ENCODE results near the gene PIK3R5.
"Not testable (repeated sequence)": the region's sequence is repeated elsewhere in the genome, so short reads cannot be mapped to it uniquely, and the experiment has no call there.

The PIK3R5 gene

DNA sequence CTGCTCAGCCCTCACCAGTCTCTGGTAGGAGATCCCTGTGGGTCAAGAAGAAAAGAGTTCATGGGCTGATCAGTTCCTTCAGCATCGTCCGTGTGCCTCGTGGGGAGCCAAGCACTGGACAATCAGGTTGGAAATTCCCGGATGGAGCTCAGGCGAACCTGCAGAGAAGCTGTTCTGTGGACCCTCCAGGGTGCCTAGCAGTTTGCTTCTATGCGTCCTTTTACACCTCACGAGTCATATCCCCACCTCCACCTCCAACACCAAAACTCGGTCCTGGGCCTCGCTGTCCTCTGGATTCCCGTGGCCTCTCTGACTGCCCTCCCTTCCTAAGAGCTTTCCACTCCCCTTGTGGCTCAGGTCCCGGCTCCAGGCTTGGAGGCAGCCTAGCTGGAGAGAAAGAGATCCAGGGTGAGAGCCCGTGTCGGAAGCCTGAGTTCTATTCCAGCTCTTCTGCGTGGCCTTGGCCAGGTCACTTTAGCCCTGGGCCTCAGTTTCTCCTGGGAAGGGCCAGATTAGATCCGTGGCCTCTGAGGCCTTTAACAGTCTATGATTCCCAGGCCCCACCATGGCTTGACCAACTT is 71.8 kb downstream of the PIK3R5 start:
- no peak for DNase-seq

DNA sequence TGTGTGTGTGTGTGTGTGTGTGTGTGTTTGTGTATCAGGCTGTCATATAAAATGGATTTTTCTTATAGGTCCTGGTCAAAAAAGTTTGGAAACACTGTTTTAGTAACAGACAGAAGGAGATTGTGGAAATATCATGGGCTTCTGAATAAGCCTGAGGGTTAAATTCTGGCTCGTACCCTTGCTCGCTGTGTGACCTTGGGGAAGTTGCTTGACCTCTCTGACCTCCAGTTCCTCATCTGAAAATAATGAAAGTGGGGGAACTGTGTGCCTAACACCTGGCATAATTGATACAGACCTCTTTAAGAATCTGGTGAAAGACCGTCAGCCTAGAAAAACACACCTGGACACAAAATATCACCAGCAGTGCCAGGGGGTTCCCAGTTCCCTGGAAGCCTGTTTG is 72.4 kb downstream of the PIK3R5 start:
- DNase-seq = no peak

DNA sequence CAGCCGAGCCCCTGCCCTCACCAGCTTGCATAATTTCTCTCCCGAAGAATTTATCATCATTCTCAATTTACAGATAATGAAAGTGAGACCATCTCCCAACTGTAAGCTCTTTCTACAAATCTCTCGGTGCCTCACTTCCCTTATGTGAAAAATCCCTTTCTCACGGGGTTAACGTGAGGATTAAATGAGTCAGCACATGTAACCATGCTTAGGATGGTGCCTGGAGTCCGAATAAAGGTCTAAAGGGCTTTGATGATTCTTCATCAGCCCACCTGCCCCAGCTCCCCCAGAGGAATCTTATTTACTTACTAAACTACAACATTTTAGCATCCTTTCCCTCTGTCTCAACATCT is 73.2 kb downstream of the PIK3R5 start:
- DNase-seq = no peak

DNA sequence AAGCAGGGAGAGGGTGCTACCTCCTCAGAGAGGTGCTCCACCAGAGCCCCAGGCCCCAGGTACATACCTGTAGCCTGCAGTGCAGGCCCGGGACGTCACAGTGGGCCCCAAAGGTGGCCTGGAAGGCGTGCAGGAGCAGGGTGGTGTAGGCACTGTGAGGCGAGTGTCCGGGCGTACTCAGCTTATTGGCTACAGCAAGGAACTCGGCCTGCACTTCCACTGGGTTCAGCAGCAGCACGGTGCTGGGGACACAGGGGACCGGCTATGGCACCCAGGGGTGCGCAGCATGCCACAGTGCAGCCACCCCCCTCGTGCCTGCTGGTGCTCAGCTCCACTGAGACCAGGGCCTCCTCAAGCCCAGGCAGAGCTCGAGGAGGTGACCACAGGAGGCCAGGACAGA is 74.8 kb downstream of the PIK3R5 start:
- no peak for DNase-seq

DNA sequence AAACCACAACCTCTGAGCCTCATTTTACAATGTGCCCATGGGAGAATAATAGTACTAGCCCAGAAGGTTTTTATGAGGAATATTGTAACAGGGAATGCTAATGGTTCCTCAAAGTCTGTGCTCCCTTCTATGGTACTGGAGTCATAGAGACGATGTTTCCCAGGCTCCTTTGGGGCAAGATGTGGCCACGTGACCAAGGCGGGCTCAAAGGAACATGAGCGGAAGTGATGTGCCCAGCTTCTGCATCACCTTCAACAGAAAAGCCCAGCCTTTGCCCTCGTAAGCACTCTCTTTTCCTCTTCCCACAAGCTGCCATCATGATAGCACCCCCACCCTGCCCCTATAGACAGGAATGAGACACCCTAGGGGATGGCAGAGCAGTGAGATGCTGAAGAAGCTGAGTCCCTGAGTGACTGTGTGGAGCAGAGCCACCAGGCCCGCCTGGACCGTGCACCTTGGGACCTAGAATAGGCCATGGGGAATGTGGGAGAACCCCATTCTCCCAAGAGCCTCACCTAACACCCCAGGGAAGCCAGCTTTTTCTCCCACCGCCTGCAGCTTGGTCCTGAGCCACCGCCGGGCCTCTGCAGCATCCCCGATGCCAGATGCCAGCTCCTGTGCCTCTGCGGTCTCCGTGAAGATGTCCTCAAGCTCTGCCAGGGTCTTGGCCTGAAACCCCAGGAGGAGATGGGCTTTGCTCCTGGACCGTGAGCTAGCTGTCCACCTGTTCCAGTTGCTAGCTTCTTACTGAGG is 75.9 kb downstream of the PIK3R5 start:
- no peak for DNase-seq

DNA sequence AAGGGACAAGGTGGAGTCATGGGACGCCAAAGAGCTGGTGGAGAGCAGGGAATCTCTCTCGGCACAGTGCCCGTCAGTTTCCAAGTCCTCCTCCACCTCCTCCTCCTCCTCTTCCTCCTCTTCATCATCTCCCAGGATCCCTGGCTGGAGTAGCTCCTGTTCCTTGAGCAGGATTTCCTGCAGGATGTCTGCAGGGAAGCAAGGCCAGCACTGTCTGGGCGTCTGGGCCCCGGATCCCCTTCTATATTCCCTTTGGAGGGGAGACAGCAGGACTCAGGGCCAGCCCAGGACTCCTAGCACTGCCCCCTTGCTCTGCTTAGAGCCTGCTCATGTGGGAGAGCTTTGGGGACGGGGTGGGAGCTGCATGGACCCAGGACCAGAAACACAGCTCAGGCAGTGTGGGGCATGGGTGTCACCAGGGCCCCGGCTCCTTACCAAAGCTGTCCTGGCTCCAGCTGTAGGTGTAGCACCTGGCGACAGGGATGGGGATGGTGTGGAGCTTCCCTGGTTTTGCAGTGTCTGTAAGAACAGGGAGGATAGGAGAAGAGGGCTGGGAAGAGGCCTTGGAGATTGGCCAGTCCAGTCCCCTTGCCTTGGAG is 76.7 kb downstream of the PIK3R5 start:
- DNase-seq = no peak

DNA sequence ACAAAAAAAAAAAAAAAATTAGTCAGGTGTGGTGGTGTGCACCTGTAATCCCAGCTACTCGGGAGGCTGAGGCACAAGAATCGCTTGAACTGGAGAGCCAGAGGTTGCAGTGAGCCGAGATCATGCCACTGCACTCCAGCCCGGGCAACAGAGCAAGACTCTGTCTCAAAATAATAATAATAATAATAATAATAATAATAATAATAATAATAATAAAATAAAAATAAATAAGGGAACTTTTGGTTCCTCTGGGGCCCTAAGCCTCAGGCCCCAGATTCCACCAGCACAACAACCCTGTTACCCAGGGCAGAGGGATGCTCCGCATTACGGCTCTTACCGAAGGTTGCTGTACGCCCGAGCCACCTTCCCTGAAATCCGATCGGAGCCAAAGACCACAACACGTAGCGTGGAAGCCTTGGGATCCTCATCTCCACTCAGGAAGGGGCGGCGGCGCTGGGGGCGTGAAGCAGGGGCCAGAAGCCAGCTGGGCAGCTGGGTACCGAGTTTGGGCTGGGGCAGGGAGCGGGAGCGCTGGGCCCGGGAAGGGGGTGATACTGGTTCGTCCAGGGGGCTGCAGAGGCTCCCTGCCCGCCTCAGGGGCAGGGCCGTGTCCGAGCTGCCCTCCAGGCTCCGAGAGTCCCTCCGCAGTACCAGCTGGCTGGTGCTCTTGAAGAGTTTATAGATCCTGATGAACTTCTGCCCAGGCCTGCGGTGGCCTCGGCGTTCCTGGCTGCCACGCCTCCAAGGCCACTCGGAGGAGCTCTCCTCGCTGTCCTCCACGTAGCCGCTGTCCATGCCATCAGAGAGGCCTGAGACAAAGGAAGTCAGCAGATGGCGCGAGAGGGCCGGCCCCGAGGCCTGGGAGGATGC is 77.4 kb downstream of the PIK3R5 start:
- DNase-seq = no peak

DNA sequence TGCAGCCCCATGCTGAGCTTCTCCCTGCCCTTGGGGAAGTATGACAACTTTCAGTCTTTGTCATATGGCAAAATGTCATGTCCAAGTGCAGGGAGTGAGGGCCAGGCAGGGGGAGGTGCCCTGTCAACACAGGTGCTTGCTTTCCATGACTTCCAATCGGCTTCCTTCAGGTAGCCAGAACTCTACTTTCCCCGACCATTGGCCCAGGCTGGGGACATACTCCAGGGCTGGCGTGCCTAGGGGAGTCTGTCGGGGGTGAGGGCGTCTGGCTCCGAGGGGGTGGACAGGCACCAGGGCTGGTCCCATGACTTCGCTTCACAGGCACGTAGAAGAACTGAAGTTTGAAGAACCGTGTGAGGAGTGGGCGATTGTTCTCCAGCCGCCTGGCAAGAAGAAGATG is 78.2 kb downstream of the PIK3R5 start:
- no peak for DNase-seq

DNA sequence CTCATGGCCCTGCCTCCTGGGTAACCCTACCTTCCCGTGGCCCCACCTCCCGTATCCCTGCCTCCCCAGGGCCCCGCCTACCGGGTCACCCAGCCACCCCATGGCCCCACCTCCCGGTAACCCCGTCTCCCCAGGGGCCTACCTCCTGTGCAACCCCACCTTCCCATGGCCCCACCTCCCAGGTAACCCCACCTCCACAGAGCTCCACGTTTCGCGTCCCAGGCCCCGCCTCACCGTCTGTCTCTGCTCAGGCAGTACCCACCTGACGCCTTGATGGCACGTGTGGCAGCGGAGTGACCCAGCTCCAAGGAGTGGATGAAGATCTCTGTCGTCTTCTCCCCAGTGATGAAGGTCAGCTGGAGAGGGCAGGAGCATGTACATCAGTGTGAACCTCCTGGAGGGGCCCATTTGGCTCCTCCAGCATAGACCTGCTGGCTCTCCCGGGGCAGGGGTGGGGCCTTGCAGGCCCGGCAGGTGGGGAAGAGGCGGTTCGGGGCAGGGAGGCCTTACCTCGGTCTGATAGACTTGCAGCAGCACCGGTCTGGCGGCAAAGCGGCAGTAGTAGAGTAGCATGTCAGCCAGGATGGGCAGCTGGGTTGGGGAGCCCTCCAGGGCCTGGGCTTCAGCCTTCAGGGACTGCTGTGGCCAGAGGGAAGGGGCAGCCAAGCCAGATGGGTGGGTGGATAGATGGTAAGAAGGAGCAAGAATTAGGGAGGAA is 79.4 kb downstream of the PIK3R5 start:
- DNase-seq = no peak

DNA sequence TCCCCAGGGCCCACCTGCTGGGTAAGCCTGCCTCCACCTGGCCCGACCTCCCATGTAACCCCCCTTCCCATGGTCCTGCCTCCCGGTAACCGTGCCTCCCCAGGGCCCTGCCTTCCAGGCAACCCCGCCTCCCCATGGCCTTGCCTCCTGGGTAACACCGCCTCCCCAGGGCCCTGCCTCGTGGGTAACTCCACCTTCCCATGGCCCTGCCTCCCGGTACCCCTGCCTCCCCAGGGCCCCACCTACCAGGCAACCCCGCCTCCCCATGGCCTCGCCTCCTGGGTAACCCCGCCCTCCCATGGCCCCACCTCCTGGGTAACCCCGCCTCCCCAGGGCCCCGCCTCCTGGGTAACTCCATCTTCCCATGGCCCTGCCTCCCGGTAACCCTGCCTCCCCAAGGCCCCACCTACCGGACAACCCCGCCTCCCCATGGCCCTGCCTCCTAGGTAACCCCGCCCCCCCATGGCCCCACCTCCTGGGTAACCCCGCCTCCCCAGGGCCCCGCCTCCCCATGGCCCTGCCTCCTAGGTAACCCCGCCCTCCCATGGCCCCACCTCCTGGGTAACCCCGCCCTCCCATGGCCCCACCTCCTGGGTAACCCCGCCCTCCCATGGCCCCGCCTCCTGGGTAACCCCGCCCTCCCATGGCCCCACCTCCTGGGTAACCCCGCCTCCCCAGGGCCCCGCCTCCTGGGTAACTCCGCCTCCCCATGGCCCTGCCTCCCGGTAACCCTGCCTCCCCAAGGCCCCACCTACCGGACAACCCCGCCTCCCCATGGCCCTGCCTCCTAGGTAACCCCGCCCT is 80.1 kb downstream of the PIK3R5 start:
- DNase-seq = not testable (repeated sequence)

DNA sequence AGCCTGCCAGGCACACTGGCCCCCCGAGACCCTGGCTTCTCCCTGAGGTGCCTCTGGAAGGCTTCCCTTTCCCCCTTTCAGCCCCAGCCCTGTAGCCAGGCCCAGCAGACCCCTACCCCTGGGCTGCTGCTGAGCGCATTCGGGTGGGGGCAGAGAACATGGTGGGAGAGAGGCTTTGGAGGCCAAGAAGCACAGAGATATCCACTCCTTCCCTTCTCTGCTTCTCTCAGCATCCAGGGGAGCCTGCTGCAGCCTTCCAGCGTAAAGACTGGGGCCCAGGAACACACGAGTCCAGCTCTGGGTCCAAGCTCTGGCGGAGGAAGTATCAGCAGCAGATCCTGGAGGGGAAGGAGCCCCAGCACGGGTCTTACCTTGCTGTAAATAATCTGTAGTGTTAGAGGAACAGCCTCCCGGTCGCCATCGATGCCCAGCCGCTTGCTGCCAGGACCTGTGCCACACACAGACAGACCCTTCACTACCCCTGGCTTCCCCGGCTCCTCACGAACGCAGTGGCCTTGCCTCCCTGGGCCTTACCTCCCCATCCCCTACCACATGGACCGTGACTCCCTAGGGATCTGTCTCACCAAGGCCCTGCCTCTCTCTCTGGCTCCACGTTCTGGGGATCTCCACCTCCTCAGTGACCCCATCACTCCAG is 81.0 kb downstream of the PIK3R5 start:
- no peak for DNase-seq

DNA sequence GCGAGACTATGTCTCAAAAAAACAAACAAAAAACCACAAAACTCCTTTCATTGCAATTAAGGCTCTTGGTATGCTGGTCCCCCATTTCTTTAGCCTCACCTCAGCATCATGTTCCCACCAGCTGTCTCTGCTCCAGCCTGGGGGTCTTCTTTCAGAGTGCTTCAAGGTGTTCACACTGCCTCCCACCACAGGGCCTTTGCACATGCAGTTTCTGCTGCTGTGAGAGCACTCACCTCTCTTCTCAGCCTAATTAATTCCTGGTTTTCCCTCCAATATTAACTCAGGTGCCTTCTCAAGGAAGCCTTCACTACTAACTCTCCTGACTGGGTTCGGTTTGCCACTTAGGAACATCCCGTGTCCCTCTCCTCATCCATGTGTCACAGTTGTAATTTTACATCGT is 82.2 kb downstream of the PIK3R5 start:
- DNase-seq = no peak

DNA sequence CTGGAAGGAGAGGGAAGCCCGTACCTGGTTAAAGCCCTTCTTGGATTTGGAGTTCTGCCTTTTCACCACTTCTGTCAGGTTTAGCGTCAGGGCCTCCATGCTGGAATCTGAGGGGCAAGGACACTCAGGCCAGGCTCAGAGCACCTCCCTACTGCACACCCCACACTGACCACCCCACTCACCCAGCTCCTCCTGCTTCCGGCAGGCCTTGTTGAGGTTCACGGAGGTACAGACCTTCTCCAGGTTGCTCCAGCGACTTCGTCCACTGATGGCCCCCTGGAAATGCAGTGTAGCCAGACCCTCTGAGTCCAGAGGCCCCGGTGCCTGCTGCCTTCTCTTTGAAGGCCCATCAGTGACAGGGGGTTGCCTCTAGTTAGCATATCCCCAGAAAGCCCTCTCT is 83.9 kb downstream of the PIK3R5 start:
- DNase-seq = no peak

DNA sequence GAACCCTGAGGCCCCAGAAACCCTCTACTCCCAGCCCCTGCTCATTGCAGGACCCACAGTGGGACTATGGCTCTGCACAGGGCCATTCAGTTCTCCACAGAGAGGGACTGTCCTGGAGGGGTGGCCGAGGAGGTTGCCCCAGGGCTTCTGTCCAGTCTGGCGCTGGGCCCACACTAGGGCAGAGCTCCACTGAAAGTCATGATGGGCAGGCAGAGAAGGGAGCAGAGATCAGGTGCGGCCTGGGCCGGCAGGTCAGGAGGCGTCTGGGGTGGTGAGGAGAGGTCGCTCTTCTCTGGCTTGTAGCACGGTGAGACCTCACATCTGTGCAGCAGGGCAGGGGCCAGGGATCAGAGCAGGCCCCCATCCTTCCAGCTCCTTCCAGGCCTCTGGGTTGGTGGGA is 85.0 kb downstream of the PIK3R5 start:
- DNase-seq = no peak

DNA sequence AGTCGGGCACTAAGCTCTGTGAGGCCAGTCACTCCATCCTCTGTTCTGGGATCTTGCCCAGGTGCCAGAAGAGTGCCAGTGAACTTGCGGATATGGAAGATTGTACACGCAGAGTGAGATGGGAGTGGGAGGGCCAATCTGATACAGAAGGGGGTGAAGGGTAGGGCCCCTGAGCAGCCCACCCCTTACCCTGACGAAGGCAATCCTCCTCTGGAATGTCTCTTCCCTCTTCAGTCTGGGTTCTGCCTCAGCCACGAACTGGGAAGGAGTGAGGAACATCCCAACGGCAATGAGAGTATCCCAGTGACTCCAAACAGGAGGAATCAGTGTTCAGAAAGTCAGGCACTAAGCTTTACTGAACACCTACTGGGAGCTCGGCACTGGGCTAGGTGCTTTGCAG is 86.1 kb downstream of the PIK3R5 start:
- no peak for DNase-seq

DNA sequence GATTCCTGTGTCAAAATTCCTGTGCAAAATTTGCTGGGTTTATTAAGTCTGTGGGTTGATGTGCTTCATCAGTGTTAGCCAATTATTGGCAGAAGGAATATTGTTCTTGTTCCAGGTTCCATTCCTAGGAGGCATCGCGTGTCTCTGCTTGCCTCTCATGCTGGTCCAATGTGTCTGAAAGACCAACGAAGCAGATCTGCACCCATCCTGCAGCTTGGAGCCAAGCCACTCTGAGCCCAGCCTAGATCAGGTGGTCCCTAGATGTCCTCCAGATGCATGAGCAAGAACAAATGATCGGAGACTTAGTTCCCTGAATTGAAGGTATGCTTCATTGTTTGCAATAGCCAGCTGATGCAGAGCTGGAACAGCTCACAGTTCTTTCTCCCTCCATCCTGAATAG is 87.5 kb downstream of the PIK3R5 start:
- DNase-seq = no peak

DNA sequence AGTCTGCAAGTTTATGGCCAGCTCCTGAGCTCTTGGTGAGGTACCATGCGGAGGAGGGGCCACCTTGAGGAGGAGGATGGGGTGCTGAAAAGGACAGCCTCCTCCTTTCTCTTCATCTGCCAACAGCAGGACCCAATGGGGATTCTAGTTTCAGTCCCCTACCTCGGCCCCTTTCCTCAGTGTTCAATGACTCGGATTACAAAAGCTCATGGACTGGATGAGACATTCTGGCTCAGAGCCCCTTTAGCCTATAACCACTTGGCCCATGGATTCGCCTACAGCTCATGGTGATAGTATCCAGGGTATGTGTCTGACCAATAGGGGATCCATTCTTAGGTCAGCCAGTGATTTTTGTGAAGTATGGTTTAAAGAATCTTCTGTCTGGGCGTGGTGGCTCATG is 89.5 kb downstream of the PIK3R5 start:
- DNase-seq = no peak

DNA sequence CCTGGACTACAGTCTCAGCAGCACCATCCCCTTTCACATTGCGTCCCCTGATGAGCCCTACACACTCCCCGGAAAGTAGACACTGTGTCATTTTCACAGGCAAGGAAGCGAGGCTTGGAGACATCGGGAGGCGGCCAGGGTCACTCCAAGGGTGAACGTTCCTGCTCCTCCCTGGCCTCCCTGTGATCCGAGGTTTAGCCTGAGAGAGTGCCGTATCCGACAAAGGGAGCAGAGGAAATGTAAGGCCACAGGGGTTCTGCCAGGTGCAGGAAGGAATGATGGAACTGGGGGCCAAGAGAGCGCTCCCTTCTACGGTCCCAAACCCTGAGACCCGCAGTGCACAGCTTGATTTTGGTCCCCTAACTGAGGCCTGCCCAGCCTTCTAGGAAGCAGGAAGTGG is 90.1 kb downstream of the PIK3R5 start:
- DNase-seq = no peak

DNA sequence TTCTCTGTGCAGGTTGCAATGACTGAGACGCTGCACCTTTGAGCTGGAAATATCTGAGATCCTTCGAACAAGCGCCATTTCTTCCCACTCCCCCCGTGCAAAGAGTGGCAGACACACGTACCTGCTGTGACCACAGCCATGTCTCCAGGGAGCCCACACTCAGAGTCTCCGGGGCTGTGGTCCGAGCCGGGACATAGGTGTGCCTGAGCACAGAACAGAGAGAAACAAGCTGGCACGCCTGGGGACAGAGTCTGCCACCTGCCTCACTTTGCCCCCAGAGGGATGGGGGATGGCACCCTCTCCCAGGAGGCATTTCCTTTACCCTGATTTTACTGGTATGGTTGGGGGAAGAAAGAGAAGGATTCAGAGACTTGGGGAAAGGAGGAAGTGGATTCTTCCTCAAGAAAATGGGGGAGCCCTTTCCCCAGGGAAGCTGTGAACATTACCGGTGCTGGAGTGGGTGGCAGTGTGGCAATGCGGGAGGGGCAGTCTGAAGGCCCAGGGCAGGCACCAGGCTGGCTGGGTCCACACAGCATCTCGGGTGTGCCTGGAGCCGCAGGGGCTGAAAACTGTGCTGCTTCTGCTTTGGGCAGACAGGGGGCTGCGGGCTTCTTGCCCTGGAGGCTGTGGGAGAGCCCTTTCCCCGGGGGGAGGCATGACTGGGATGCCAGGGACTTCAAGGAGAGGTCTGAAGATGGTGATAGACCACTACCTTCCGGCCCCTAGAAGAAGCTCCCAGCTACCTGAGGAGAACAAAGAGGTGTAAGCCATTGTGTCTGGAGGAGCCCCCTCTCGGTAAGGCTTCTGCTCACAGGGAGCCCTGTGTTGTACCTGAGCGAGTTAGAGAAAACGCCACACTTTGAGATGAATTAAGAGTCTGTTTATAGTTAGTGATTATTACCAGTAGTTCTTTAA is 91.4 kb downstream of the PIK3R5 start:
- DNase-seq = no peak

DNA sequence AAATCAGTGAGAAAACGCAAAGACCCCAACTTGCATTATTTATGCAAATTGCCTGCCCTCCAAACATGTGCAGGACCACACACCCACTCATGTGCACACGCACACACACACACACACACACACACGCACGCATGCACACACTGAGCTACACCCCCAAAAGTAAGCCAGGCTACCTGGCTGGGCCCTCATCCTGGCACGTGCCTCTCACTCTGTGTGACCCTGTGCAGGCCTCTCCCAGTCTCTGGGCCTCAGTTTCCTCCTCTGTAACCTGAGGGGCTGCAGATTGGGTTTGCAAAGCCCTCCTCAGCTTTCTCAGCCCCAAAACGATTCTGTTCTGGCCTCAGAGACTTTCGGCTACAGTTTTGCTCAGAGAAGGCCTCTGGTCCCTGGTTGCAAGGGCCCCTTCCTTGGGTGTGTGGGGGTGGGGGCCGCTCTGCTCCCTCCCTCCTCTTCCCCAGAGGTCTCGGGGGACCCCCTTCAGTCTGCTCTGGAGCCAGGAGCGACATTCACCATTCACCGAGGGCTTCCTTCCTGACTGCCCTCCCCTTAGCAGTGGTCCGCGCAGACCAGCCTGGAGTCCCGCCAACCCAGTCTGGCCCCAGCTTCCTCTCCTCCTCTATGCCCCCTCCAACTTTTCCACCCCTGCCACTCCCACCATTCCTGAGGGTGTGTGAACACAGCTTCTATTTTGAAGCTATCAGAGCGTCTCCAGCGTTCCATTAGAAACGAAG is 92.6 kb downstream of the PIK3R5 start:
- DNase-seq = no peak
